ENCODE results near the gene OAS3.

DNA sequence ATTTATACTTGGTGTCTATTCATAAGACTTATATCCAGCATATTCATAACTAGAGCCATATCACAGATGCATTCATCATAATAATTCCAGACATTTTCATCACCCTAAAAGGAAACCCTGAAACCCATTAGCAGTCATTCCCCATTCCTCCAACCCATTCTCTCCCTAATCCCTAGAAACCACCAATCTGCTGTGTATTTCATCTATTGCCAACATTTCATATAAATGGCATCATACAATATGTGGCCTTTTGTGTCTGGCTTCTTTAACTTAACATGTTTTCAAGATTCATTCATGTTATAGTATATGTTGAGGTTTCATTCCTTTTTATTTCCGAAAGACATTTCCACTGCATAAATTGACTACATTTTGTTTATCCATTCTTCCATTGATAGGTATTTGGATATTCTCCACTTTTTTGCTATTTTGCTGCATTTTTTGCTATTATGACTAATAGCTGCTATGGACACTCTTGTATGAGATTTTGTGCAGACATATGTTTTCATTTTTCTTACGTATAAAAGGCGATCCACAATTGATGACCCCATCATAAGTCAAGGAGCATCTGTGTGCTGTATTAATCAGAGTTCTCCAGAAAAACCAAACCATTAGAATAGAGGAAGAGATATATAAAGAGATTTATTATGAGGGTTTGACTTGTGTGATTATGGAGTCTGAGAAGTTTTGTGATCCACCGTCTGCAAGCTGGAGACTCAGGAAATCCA lies 34.9 kb downstream of the OAS3 start:
- TF ChIP-seq ISL1 (CRISPR knock-in tag; IDR thresholded peaks at IDR 0.05) (no peak), POU6F1 (CRISPR knock-in tag; IDR thresholded peaks at IDR 0.05; ENCODE audit: borderline replicate concordance, low read depth) (no peak), PPARA (CRISPR knock-in tag; IDR thresholded peaks at IDR 0.05; ENCODE audit: borderline replicate concordance) (no peak), ZNF565 (CRISPR knock-in tag; conservative IDR thresholded peaks at IDR 0.05; ENCODE audit: low read depth) (no peak), PATZ1 (CRISPR knock-in tag; IDR thresholded peaks at IDR 0.05; ENCODE audit: borderline replicate concordance) (no peak), BACH2 (CRISPR knock-in tag; IDR thresholded peaks at IDR 0.05; ENCODE audit: borderline replicate concordance) (no peak), ZFP30 (CRISPR knock-in tag; IDR thresholded peaks at IDR 0.05) (no peak)
- TF ChIP-seq, protein P1, sequence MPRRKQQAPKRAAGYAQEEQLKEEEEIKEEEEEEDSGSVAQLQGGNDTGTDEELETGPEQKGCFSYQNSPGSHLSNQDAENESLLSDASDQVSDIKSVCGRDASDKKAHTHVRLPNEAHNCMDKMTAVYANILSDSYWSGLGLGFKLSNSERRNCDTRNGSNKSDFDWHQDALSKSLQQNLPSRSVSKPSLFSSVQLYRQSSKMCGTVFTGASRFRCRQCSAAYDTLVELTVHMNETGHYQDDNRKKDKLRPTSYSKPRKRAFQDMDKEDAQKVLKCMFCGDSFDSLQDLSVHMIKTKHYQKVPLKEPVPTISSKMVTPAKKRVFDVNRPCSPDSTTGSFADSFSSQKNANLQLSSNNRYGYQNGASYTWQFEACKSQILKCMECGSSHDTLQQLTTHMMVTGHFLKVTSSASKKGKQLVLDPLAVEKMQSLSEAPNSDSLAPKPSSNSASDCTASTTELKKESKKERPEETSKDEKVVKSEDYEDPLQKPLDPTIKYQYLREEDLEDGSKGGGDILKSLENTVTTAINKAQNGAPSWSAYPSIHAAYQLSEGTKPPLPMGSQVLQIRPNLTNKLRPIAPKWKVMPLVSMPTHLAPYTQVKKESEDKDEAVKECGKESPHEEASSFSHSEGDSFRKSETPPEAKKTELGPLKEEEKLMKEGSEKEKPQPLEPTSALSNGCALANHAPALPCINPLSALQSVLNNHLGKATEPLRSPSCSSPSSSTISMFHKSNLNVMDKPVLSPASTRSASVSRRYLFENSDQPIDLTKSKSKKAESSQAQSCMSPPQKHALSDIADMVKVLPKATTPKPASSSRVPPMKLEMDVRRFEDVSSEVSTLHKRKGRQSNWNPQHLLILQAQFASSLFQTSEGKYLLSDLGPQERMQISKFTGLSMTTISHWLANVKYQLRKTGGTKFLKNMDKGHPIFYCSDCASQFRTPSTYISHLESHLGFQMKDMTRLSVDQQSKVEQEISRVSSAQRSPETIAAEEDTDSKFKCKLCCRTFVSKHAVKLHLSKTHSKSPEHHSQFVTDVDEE (CRISPR knock-in tag; IDR thresholded peaks at IDR 0.05): no peak

All from SK-N-SH treated with all-trans-retinoic acid at 6 μM for 48 hours (cell line).